VCaP (cell line): ENCODE results near the gene DNAH14.

Experiments used
- H3K27ac ChIP-seq: fragments of 450-650 bp; 2 replicates; pipeline ENCODE4 v1.5.1; 2017
- CTCF ChIP-seq: fragments of 450-650 bp; conservative IDR thresholded peaks from 2 replicates; pipeline ENCODE4 v1.5.1; 2017; ENCODE audit warnings: mild to moderate bottlenecking, moderate library complexity

Gene DNAH14

DNA sequence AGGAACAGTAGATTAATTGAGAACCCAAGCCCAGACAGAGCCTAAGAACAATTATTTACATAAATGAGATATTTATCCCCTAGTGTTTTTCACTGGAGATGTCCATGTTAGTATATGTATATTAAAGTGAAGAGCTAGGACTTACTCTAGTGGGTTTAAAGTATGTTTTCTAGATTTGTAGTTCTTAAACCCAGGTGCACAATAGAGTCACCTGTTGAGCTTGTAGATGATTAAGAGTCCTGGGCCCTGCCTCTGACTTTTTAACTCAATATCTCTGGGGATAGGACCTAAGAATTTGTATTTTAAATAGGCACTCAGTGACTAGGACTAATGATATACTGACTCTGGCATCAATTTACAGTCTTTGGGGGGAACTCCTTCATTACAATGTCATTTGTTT is 112.8 kb downstream of the DNAH14 start:
- no peak overlapping the region for H3K27ac ChIP-seq
- no peak for TF ChIP-seq CTCF

DNA sequence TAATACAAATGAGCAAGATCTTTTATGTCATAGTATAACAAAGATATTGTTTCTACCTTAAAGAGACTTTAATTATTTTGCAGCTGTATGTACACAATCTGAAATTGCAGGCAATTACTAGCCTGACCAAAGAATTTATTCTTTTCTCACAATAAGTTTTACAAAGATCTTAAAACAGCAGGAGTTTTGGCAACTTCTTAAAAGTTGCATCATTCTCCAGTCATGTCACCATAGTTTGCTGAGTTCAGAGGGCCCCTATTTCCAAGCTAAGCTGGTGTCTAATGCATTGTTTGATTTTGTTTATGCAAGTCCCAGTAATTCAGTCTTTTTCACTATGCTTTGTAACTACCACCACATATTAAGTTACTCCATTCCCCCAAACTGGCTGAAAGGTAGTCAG is 114.8 kb downstream of the DNAH14 start:
- no peak overlapping the region for H3K27ac ChIP-seq
- TF ChIP-seq CTCF = no peak

DNA sequence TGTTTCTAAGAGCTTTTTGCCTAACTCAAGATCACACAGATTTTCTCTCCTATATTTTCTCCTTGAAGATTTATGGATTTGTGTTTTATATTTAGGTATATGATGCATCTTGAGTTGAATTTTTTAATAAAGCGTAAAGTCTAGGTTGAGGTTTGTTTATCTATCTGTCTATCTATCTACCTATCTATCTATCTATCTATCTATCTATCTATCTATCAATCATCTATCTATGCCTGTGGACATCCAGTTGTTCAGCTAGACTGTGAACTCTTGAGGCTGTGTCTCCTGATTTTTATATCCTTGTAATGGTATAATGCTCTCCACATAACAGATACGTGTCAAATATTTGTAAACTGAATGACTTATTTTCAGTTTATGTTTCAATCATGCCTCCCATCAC is 120.1 kb downstream of the DNAH14 start:
- no peak for TF ChIP-seq CTCF
- no peak overlapping the region for H3K27ac ChIP-seq

DNA sequence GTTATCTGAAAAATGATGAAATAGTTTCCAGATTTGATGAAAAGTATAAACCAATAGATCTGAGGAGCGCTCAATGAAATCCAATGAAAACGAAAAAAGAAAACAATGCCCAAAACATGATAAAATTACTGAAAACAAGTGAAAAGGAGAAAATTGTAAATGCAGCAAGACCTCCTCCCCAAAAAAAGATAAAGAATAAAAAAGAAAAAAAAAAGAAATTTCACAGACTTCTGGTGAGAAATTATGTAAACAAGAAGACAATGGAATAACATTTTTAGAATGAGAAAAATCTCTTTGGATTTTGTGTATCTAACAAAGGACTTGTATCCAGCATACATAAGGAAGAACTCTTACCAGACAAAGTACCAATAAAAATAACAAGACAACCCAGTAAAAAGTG is 134.2 kb downstream of the DNAH14 start:
- no peak for TF ChIP-seq CTCF
- no peak overlapping the region for H3K27ac ChIP-seq

DNA sequence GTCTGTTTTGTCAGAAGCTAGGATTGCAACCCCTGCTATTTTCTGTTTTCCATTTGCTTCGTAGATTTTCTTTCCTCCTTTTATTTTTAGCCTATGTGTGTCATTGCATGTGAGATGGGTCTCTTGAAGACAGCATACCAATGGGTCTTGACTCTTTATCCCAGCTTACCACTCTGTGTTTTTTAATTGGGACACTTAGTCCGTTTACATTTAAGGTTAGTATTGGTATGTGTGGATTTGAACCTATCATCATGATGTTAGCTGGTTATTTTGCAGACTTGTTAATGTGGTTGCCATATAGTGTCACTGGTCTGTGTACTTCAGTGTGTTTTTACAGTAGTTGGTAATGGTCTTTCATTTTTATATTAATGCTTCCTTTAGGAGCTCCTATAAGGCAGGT is 141.5 kb downstream of the DNAH14 start:
- H3K27ac ChIP-seq = no peak overlapping the region
- no peak for TF ChIP-seq CTCF

DNA sequence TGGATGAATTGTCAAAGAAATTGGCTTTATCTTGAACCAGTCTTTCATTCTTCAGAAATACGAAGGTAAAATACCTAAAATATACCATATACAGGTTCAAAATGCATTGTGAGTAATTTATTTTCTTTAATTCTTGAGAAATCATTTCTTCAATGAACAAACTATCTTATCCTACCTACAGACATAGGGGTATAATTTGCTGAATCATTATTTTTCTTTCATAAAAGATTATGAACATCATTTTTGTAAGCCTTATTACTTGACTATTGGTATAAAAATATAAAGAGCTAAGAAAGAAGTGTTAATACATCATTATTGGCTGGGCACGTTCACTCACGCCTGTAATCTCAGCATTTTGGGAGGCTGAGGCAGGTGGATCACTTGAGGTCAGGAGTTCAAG is 167.7 kb downstream of the DNAH14 start:
- no peak for TF ChIP-seq CTCF
- no peak overlapping the region for H3K27ac ChIP-seq

DNA sequence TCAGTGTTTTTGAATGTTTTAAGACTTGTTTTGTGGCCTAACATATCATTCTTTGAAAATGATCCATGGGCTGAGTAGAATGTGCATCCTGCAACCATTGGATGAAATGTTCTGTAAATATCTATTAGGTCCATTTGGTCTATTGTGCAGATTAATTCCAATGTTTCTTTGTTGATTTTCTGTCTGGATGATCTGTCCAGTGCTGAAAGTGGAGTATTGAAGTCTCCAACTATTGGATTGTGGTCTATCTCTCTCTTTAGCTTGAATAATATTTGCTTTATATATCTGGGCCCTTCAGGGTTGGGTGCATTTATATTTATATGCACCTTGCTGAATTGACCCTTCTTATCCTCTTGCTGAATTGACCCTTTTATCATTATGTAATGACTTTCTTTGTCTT is 181.5 kb downstream of the DNAH14 start:
- no peak overlapping the region for H3K27ac ChIP-seq
- TF ChIP-seq CTCF = no peak

DNA sequence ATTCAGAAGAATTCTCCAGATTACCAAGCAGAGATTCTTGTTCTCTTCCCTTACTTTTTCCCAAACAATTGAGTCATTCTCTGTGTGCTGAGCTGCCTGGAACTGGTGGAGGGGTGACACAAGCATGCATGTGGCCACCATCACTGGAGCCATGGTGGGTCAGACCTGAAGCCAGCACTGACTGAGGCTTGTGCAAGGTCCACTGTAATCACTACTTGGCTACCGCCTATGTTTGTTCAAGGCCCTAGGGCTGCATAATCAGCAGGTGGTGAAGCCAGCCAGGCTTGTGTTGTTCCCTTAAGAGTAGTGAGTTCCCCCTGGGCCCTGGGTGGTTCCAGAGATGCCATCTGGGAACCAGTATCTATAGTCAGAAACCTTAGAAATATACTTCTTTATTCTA is 183.8 kb downstream of the DNAH14 start:
- H3K27ac ChIP-seq = no peak overlapping the region
- no peak for TF ChIP-seq CTCF
